ENCODE data around the gene RNF214. TPM values are rescaled to one million over a fixed set of nuclear protein-coding genes. Genes with fewer than 3 reads are reported as not detected.
A peak's percentile ranks its signal among the peaks of the same experiment; 100 is the strongest.

RNF214 gene
- polyA plus RNA-seq, 5 donors = 24.7 to 33.7 (median 31.1) TPM

DNA sequence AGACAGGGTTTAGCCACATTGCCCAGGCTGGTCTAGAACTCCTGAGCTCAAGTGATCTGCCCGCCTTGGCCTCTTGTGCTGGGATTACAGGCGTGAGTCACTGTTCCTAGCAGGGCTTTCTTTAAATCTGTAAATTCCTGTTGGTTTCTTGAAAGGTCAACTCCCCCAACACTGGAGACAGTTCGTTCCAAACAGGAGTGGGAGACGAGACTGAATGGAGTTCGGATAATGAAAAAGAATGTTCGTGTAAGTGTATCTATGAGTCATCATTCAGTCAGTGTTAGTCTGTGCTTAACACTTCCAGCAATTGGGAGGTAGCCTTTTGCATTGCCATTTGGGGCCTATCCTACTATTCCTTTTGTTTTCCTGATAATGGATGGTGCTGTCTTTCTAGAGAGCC is 48.7 kb downstream of the RNF214 start:
- DNase-seq = no peak

- DNase-seq = no peak
Observed at GRCh38 chr11:117281869-117282268, 49.4 kb downstream of the RNF214 start.

DNA sequence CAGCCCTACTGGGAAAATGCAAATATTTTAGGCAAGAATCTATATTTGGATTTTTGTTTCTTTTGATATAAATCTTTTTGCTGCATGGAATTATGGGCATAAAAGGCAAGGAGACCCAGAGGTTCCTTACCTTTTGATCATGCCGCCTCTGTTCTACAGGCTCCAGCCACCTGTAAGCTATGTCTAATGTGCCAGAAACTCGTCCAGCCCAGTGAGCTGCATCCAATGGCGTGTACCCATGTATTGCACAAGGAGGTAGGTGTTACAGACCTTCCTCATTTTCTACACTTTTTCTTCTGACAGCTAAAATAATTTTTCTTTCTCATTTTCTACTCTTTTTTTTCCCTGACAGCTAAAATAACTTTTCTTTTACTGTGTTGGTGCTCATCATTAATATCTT is 50.5 kb downstream of the RNF214 start:
- DNase-seq = no peak

GRCh38 chr11:117284053-117284452 is 51.6 kb downstream of the RNF214 start:
- no peak for DNase-seq

GRCh38 chr11:117286588-117286987 is 54.1 kb downstream of the RNF214 start:
- DNase-seq = no peak

DNA sequence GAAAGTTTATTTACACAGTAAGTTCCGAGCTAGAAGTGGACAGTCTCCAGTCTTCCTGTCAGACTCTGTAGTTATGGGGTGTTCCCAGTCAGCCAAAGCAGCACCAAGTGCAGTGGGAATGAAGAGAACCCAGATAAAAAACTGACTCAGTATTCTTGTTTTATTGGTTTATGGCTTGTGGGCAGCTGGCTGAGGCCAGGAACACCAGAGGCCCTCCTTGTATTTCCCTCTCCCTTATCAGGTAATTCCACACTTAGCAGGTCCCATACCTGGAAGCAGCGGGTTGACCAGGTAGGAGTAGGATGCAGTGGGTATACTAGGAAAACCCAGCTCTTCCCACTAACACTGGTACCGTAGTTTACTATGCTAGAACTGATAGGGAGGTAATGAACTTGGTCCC is 55.2 kb downstream of the RNF214 start:
- no peak for DNase-seq

DNA sequence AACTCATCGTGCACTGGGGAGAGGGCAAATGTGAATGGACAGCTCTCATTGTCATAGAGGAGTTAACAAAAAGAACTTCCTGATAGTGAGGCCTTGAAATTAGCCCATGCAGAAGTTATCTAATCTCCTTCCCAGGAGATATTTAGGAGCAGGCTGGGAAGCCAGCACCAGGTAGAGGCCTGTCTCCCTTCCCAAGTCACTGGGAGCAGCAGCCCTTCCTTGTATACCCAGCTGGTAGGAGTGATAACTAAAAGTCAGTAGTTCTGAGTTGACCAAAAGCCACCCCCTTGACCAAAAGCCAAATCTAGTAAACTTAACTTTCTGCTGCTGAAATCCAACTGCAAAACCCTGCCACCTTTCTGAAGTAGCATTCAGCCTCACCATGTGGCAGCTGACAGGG is 57.3 kb downstream of the RNF214 start:
- no peak for DNase-seq

GRCh38 chr11:117290809-117291396 is 58.4 kb downstream of the RNF214 start, which contains the start of gene BACE1-AS:
Gene BACE1-AS, plus strand, starts transcription at chr11:117291346.
- DNase-seq = no peak

- no peak for DNase-seq
Observed at GRCh38 chr11:117292616-117293015, 60.1 kb downstream of the RNF214 start.

DNA sequence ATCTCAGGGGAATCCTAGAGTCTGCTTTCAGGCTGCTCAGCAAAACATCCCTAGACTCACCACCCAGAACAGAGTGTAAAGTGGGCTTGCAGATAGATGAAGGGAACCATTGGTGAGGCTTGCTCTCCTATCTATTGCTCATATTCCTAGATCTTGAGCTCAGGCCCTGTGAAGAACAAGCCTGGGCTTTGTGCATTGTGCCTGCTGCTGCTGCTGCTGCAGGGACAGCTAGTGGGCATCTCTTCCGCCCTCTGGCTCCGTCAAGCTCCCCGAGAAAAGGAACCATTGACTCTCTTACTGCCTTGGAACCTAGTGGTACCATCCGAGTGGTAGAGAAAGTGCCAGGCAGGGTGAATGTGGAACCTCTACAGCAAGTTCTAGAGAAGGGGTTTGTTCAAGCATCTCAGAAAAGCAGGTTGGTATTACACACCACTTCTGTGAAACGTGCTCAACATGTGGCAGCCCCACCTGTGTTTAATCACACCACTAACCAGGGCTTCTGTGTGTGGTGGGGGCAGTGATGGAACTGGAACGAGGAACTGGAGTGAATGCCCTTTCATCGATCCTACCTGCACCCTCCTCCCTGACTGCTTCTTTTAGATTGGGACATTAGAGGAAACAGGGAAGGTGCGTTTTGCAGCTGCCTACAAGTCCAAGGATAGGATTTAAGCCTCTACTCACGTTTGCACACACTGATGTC is 63.1 kb downstream of the RNF214 start:
- DNase-seq = no peak

GRCh38 chr11:117296881-117297280 is 64.4 kb downstream of the RNF214 start:
- no peak for DNase-seq

DNA sequence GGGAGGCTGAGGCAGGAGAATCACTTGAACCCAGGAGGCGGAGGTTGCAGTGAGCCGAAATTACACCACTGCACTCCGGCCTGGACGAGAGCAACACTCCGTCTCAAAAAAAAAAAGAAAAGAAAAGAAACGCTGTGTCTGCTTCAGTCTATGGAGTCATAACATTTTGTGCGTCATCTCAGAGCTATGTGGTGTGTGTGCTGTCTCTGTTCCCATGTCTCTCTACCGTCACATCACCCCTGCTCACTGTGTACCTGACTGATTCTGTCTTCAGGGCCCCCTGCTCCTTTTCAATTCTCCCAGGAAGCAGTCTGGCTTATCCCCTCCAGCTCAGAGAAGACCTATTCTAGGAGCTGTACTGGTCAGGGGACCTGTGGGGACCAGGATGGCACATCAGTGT is 65.7 kb downstream of the RNF214 start:
- DNase-seq = no peak

- DNase-seq = no peak
Observed at GRCh38 chr11:117299351-117300282, 67.1 kb downstream of the RNF214 start.

GRCh38 chr11:117300283-117300663 is 67.8 kb downstream of the RNF214 start:
- DNase-seq = peak; percentile 38 to 40

DNA sequence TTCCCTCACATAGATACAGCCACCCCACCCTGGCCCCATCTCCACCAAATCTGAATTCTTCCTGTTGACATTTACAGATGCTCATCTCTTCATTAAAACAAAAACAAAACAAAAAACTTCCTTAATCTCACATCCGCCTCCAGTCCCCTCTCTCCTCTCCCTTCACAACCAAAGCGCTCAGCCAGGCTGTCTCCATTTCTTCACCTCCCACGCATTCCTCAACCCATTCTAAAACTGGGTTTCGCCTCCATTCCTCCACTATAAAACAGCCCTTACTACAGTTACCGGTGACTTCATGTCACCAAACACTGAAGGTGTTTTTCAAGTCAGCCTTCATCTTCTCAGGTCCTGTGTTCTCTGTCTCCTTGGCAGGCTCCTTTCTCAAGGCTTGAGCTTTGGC is 68.3 kb downstream of the RNF214 start:
- no peak for DNase-seq

DNA sequence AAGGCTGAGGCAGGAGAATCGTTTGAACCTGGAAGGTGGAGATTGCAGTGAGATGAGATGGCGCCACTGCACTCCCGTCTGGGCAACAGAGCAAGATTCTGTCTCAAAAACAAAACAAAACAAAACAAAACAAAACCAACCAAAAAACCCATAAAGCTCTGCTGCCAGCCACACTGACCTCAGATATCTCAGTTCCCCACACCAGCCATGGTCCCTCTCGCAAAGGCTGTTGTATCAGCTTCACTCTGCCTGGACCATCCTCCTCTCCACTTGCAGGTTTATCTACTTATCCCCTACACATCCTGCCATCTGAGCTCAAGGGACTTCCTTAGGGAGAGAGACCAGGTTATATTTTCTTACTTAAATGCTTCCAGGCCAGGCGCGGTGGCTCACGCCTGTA is 69.8 kb downstream of the RNF214 start:
- DNase-seq = no peak

DNA sequence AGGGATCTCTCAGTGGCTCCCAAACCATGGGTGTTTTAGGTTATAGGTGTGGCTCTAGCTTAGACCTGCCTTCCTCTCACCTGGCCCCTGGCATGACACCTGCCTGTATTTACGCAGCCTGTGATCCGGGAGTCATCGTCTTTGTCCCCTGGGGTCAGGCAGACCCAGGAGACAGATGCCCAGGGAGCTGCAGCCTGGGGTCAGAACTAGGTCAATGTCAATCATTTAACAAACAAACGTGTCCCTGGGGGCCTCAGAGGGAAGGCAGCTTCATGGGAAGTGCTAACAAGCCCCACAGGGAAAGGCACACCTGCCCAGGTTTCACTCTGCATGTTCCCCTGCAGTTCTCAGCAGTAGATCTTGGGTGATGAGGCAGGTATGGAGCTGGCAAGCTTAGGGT is 70.6 kb downstream of the RNF214 start:
- DNase-seq = no peak

- no peak for DNase-seq
Observed at GRCh38 chr11:117303646-117304315, 71.3 kb downstream of the RNF214 start.

DNA sequence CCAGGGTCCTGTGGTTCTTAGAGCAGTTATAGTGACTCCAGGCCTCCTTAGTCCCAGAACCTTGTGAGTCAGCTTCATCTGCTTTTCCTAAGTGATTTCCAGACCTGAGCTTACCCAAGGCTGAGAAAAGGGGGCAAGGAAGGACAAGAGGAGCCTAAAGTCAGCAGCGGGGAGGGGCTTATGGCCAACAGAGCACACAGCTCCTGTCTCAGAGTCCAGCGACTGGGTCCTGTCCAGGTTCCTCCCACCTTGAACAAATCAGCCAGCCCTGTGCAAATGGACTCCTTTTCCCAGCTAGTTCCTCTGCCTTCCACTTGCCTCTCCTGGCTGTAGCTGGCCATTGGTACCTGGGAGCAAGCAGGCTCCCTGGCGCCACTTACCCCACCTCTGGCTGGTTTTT is 72.7 kb downstream of the RNF214 start:
- DNase-seq = no peak

- DNase-seq = no peak
Observed at GRCh38 chr11:117309310-117309709, 76.8 kb downstream of the RNF214 start.

- no peak for DNase-seq
Observed at GRCh38 chr11:117313091-117313490, 80.6 kb downstream of the RNF214 start.

All from right lung (tissue), 5 donors.